Muscle layer of colon (tissue), 2 donors: ENCODE results near the gene PYGL.
A peak's percentile ranks its signal among the peaks of the same experiment; 100 is the strongest.

ENCODE experiments used
- H3K27ac ChIP-seq: one replicate; pipeline ENCODE4 v1.7.0; 2013; ENCODE audit warnings: low read depth, mild to moderate bottlenecking, low read length, moderate library complexity
- H3K27me3 ChIP-seq, 2 donors: one replicate each; pipeline ENCODE4 v1.7.0; 2013; ENCODE audit warnings: low read length in 2 of 2, mild to moderate bottlenecking in 2 of 2; ENCODE audit not compliant: insufficient read depth in 2 of 2, control insufficient read depth in 1 of 2
- H3K36me3 ChIP-seq: one replicate; pipeline ENCODE4 v1.7.0; 2013; ENCODE audit warnings: mild to moderate bottlenecking, low read length; ENCODE audit not compliant: insufficient read depth
- H3K4me1 ChIP-seq: one replicate; pipeline ENCODE4 v1.7.0; 2013; ENCODE audit warnings: mild to moderate bottlenecking, low read length; ENCODE audit not compliant: insufficient read depth
- H3K4me3 ChIP-seq, 2 donors: one replicate each; pipeline ENCODE4 v1.7.0; 2013; ENCODE audit warnings: low read length in 2 of 2, low read depth in 1 of 2, mild to moderate bottlenecking in 1 of 2, moderate library complexity in 1 of 2
- H3K9ac ChIP-seq: one replicate; pipeline ENCODE4 v1.7.0; 2013; ENCODE audit warnings: low read length
- H3K9me3 ChIP-seq: one replicate; pipeline ENCODE4 v1.7.0; 2013; ENCODE audit warnings: mild to moderate bottlenecking, low read length
- donor health status: abdominal sarcoma.
- donor health status: Adenocarcinoma of cecum.

The PYGL gene

GRCh38 chr14:50943943-50944646 is at the start of gene PYGL:
Gene PYGL (minus strand): TSS chr14:50944483. CDS start chr14:50944403, 80 bp downstream.
- H3K36me3 ChIP-seq = no peaks in the 10 kb centered on the region
- no peaks in the 10 kb centered on the region for H3K9me3 ChIP-seq
- H3K27me3 ChIP-seq = no peaks in the 10 kb centered on the region
- no peaks in the 10 kb centered on the region for H3K4me1 ChIP-seq
- peak within 1 kb of the TSS; percentile 66 to 83 for H3K4me3 ChIP-seq
- H3K27ac ChIP-seq = peak within 1 kb of the TSS; percentile 40
- peak within 1 kb of the TSS; percentile 39 for H3K9ac ChIP-seq

- no peak overlapping the region for H3K4me3 ChIP-seq
- no peak overlapping the region for H3K27ac ChIP-seq
- H3K4me1 ChIP-seq = peaks cover 7% of the 10 kb centered on the region
- H3K36me3 ChIP-seq = no peaks in the 10 kb centered on the region
- no peaks in the 10 kb centered on the region for H3K27me3 ChIP-seq
- no peaks in the 10 kb centered on the region for H3K9me3 ChIP-seq
- no peak overlapping the region for H3K9ac ChIP-seq
These were observed 41.6 kb upstream of the PYGL start for GRCh38 chr14:50985859-50986331.

GRCh38 chr14:50985124-50985858 is 41.0 kb upstream of the PYGL start:
- Histone ChIP-seq H3K4me3 (no peak overlapping the region), H3K9me3 (no peaks in the 10 kb centered on the region), H3K27ac (no peak overlapping the region), H3K27me3 (no peaks in the 10 kb centered on the region), H3K36me3 (no peaks in the 10 kb centered on the region), H3K9ac (no peak overlapping the region), H3K4me1 (peaks cover 7% of the 10 kb centered on the region)

- no peak overlapping the region for H3K4me3 ChIP-seq
- no peak overlapping the region for H3K9ac ChIP-seq
- no peaks in the 10 kb centered on the region for H3K27me3 ChIP-seq
- no peak overlapping the region for H3K27ac ChIP-seq
- H3K9me3 ChIP-seq = no peaks in the 10 kb centered on the region
- peaks cover 7% of the 10 kb centered on the region for H3K4me1 ChIP-seq
- H3K36me3 ChIP-seq = no peaks in the 10 kb centered on the region
These were observed 39.9 kb upstream of the PYGL start for GRCh38 chr14:50984036-50984710.

GRCh38 chr14:50979941-50980850 is 35.9 kb upstream of the PYGL start:
- Histone ChIP-seq H3K27me3 (no peaks in the 10 kb centered on the region), H3K9ac (no peak overlapping the region), H3K4me1 (peaks cover 5% of the 10 kb centered on the region), H3K9me3 (no peaks in the 10 kb centered on the region), H3K27ac (no peak overlapping the region), H3K36me3 (no peaks in the 10 kb centered on the region), H3K4me3 (no peak overlapping the region)

GRCh38 chr14:50978888-50979287 is 34.6 kb upstream of the PYGL start:
- Histone ChIP-seq H3K4me3 (no peak overlapping the region), H3K4me1 (no peaks in the 10 kb centered on the region), H3K9ac (no peak overlapping the region), H3K27me3 (no peaks in the 10 kb centered on the region), H3K27ac (no peak overlapping the region), H3K9me3 (no peaks in the 10 kb centered on the region), H3K36me3 (no peaks in the 10 kb centered on the region)

- Histone ChIP-seq H3K4me3 (no peak overlapping the region), H3K36me3 (no peaks in the 10 kb centered on the region), H3K27me3 (no peaks in the 10 kb centered on the region), H3K27ac (no peak overlapping the region), H3K9me3 (no peaks in the 10 kb centered on the region), H3K9ac (no peak overlapping the region), H3K4me1 (no peaks in the 10 kb centered on the region)
These were observed 34.2 kb upstream of the PYGL start for GRCh38 chr14:50978529-50978871.

GRCh38 chr14:50977863-50978528 is 33.7 kb upstream of the PYGL start:
- Histone ChIP-seq H3K27me3 (no peaks in the 10 kb centered on the region), H3K9ac (no peak overlapping the region), H3K27ac (no peak overlapping the region), H3K9me3 (no peaks in the 10 kb centered on the region), H3K4me3 (no peak overlapping the region), H3K4me1 (no peaks in the 10 kb centered on the region), H3K36me3 (no peaks in the 10 kb centered on the region)

GRCh38 chr14:50974118-50974517 is 29.8 kb upstream of the PYGL start:
- H3K27me3 ChIP-seq = no peaks in the 10 kb centered on the region
- no peak overlapping the region for H3K9ac ChIP-seq
- H3K27ac ChIP-seq = no peak overlapping the region
- no peak overlapping the region for H3K4me3 ChIP-seq
- no peaks in the 10 kb centered on the region for H3K9me3 ChIP-seq
- H3K36me3 ChIP-seq = no peaks in the 10 kb centered on the region
- no peaks in the 10 kb centered on the region for H3K4me1 ChIP-seq

GRCh38 chr14:50972734-50973133 is 28.5 kb upstream of the PYGL start:
- no peaks in the 10 kb centered on the region for H3K9me3 ChIP-seq
- H3K27ac ChIP-seq = no peak overlapping the region
- no peak overlapping the region for H3K4me3 ChIP-seq
- H3K9ac ChIP-seq = no peak overlapping the region
- no peaks in the 10 kb centered on the region for H3K4me1 ChIP-seq
- no peaks in the 10 kb centered on the region for H3K36me3 ChIP-seq
- no peaks in the 10 kb centered on the region for H3K27me3 ChIP-seq
